ENCODE data around the gene CKS2.
"Not testable (repeated sequence)": the region's sequence is repeated elsewhere in the genome, so short reads cannot be mapped to it uniquely, and the experiment has no call there.

Gene CKS2

GRCh38 chr9:89310475-89311345 lies at the start of gene CKS2:
TSS of gene CKS2 (plus strand) at chr9:89311195. CDS start at chr9:89311293, 98 bp downstream.
- DNase-seq (ENCODE audit: low read depth) = peak; percentile 100

- no peak for DNase-seq (ENCODE audit: low read depth)
These were observed 37.3 kb upstream of the CKS2 start for GRCh38 chr9:89273528-89274279.

- no peak for DNase-seq (ENCODE audit: low read depth)
These were observed 36.2 kb upstream of the CKS2 start for GRCh38 chr9:89274838-89275237.

GRCh38 chr9:89276040-89276439 lies 35.0 kb upstream of the CKS2 start:
- not testable (repeated sequence) for DNase-seq (ENCODE audit: low read depth)

GRCh38 chr9:89277043-89277442 lies 34.0 kb upstream of the CKS2 start:
- DNase-seq (ENCODE audit: low read depth) = no peak

- no peak for DNase-seq (ENCODE audit: low read depth)
These were observed 33.5 kb upstream of the CKS2 start for GRCh38 chr9:89277454-89277853.

GRCh38 chr9:89278551-89278950 lies 32.4 kb upstream of the CKS2 start:
- no peak for DNase-seq (ENCODE audit: low read depth)

- DNase-seq (ENCODE audit: low read depth) = no peak
These were observed 31.8 kb upstream of the CKS2 start for GRCh38 chr9:89278997-89279739.

GRCh38 chr9:89281106-89281505 lies 29.9 kb upstream of the CKS2 start:
- no peak for DNase-seq (ENCODE audit: low read depth)

GRCh38 chr9:89282248-89282968 lies 28.6 kb upstream of the CKS2 start:
- not testable (repeated sequence) for DNase-seq (ENCODE audit: low read depth)

- no peak for DNase-seq (ENCODE audit: low read depth)
These were observed 26.9 kb upstream of the CKS2 start for GRCh38 chr9:89284076-89284475.

GRCh38 chr9:89291741-89292140 lies 19.3 kb upstream of the CKS2 start:
- DNase-seq (ENCODE audit: low read depth) = no peak

- no peak for DNase-seq (ENCODE audit: low read depth)
These were observed 18.0 kb upstream of the CKS2 start for GRCh38 chr9:89293014-89293413.

GRCh38 chr9:89295400-89295799 lies 15.6 kb upstream of the CKS2 start:
- no peak for DNase-seq (ENCODE audit: low read depth)

- DNase-seq (ENCODE audit: low read depth) = not testable (repeated sequence)
These were observed 9.0 kb upstream of the CKS2 start for GRCh38 chr9:89301996-89302395.

- DNase-seq (ENCODE audit: low read depth) = no peak
These were observed 6.8 kb upstream of the CKS2 start for GRCh38 chr9:89304020-89304833.

- DNase-seq (ENCODE audit: low read depth) = no peak
These were observed 6.2 kb upstream of the CKS2 start for GRCh38 chr9:89304834-89305188.

- no peak for DNase-seq (ENCODE audit: low read depth)
These were observed 5.1 kb upstream of the CKS2 start for GRCh38 chr9:89305868-89306267.

GRCh38 chr9:89309166-89309565 lies 1.8 kb upstream of the CKS2 start:
- no peak for DNase-seq (ENCODE audit: low read depth)

- DNase-seq (ENCODE audit: low read depth) = no peak
These were observed 1.2 kb upstream of the CKS2 start for GRCh38 chr9:89309608-89310474.
